Measurements from ENCODE around the gene COL15A1. TPM values are rescaled to one million over a fixed set of nuclear protein-coding genes. Genes with fewer than 3 reads are reported as not detected.

The COL15A1 gene
- total RNA-seq, 1 donor from 2014 or later, result 2.8 TPM

- DNase-seq (ENCODE audit: low read depth in 2 of 2), result no peak
Measured at GRCh38 chr9:98992107-98992884, 48.6 kb downstream of the COL15A1 start.

DNA sequence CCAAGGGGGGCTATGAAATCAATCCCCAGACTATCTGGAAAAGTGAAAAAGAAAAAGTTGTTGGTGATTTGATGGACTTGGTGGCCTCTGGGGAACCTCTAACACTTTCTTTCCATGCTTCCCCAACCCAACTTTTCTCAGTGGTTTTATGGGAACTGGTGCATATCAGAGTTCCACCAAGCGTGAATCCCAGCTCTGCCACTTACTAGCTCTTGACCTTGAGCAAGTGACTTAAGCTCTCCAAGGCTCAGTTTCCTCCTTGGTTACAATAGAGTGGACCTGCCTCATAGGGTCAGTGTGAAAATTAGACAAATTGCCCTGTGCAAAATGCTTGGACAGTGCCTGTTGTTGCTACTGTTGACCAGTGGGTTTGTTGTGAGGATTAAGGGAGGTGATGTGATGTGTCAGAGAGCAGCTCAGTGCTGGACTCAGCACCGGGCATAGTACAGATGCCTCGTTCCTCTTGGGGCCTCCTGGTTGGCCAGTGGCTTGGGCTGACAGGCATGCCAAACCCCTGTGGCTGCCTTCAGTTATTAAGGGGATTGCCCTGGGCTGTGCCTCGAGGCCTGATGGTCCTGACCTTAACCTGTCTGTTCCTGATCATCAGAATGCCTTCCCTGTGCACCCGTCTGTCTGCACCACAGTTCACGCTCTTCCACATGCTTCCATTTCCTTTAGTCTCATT is 49.3 kb downstream of the COL15A1 start:
- no peak for DNase-seq (ENCODE audit: low read depth in 2 of 2)

DNA sequence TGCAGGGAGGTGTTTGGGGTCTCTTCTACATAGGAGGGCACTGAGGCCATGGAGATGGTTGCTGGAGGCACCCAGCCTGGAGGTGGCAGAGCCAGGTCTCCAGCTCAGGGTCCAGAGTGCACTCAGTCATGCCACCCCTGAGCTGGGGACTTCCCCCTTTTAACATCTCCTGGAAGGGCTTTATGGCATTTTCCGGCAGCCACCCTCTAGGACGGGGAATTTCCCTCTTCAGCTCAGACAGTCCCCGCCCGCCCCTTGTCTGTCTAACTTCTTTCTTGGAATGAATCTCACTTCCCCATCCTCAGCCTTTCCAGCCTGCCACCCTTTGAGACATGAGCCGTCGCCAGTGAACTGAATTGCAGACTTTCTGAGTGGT is 49.9 kb downstream of the COL15A1 start:
- DNase-seq (ENCODE audit: low read depth in 2 of 2), result no peak

GRCh38 chr9:98994172-98995058 is 50.7 kb downstream of the COL15A1 start:
- no peak for DNase-seq (ENCODE audit: low read depth in 2 of 2)

- no peak for DNase-seq (ENCODE audit: low read depth in 2 of 2)
Measured at GRCh38 chr9:98995059-98995671, 51.5 kb downstream of the COL15A1 start.

- DNase-seq (ENCODE audit: low read depth in 2 of 2), result no peak
Measured at GRCh38 chr9:98995971-98996504, 52.3 kb downstream of the COL15A1 start.

DNA sequence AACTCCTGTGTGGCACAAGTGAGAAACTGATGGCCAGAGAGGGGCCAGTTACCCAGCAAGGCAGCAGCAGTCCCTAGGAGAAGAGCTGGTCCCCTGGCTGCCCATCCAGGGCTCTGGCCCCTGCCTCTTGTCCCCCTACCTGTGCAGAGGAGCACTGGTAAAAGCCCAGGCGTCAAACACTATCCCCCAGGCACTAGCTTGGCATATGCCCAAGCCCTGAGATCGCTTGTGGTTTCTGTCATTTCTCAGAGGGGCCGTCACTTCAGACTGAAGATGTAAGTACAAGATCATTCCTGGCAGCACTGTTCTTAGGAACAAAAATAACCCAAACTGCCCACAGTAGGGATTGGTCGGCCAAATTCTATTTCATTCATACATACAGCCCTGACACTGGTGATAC is 53.9 kb downstream of the COL15A1 start:
- no peak for DNase-seq (ENCODE audit: low read depth in 2 of 2)

DNA sequence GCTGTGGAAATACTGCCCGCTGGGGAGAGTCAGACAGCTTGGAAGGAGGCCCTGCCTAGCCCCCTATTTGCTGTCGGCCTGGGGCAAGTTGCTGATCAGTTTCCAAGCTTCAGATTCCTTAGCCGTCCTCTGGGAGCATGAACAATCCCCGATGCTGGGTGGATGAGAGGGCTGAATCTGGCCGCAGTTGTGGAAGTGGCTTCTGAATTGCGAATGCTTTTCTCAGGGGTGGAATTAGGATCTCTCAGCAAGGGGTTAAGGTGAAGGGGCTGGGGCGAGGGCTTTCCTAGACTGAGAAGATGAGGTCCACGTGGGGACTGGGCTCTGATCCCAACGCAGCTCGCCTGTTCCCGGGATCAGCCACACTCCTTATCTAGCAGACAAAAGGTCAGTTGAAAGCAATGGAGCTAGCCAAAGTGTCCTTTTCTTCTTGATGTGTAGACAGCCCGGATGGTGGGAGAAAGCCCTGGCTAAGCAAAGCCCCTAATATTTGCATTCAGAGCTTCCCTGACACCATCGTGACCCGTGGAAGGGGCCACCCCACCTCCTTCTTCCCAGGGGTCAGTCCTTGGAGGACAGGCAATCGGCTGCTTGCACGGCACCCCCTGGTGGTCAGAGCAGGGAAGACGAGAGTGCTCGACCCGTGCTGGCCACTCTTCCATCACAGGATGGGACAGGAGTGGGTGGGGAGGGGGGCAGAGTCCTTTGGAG is 54.9 kb downstream of the COL15A1 start:
- DNase-seq (ENCODE audit: low read depth in 2 of 2), result peak in 1 of 2 donors; percentile 59

- DNase-seq (ENCODE audit: low read depth in 2 of 2), result no peak
Measured at GRCh38 chr9:98999152-98999525, 55.4 kb downstream of the COL15A1 start.

DNA sequence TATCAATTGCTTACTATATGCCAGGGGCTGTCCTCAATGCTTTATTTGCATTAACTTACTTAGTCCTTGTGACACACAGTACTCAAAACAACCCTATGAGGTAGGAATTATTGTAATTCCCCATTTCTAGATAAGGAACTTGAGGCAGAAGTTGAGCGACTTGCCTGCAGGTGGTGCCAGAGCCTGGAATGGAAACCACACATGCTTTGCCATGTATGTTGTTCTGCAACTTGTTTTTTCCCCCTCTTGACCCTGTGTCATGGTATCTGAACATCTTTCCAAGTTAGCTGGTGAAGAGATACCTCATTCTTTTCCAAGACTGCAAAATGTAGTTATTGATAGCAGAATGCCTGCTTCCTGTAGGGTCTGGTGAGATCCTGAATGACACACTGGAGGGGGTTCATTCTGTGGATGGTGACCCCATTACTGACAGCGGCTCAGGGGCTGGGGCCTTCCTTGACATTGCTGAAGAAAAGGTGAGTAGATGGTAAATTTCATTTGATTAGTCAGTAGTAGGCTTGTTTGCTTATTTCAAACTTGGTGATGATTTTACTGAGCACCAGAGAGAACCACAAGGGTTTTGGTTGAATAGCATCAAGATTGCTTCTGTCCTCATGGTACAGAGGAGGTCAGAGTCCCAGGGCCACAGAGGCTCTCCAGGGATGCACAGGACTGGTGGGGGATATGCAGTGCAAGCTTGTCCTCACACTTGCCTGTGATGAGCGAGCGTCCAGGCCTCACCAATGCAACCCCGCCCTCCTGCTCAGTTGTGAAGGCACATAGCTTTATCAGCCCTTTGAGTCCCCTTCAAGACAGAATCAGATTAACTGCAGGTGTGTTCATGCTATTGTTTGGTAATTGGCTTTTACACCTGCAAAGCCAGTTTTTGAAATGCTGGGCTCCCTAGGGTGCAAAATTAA is 57.0 kb downstream of the COL15A1 start:
- DNase-seq (ENCODE audit: low read depth in 2 of 2), result peak; percentile 38 to 68

DNA sequence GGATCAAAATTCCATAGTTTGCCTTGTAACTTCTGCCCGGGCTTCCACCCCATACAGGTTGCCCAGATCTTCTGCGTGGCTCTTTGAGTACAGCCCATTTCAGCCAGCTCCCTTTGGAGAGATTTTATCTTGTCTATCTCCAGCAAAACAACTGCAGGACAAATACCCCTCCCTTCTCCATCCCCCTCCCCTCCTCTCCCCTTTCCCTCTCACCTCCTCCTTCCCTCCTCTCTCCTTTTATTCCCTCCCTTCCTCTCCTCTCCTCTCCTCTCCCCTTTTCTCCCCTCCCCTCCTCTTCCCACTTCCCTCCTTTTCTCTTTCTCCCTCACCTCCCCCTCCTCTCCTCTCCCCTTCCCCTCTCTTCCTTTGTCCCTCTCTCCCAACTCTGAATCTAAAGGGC is 58.2 kb downstream of the COL15A1 start:
- no peak for DNase-seq (ENCODE audit: low read depth in 2 of 2)

DNA sequence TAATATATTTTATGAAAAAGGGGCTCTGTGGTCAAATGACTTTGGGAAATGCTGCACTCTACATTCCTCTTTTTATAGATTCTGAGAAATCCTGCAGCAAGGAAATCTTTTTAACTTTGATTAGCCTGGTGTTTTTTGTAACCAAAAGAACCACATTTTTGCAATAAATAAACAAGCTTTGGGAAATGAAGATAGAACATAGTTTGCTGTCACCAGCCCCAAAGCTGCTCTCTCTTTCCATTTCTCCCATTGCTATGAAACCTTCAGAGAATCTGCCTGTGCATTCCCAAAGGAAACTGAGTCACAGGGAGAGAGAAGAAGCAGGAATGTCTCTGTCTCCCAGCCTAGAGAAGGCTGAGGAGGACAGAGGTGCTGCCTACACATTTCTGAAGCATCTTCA is 59.0 kb downstream of the COL15A1 start:
- no peak for DNase-seq (ENCODE audit: low read depth in 2 of 2)

- DNase-seq (ENCODE audit: low read depth in 2 of 2), result no peak
Measured at GRCh38 chr9:99003308-99003707, 59.6 kb downstream of the COL15A1 start.

- no peak for DNase-seq (ENCODE audit: low read depth in 2 of 2)
Measured at GRCh38 chr9:99004115-99004514, 60.4 kb downstream of the COL15A1 start.

DNA sequence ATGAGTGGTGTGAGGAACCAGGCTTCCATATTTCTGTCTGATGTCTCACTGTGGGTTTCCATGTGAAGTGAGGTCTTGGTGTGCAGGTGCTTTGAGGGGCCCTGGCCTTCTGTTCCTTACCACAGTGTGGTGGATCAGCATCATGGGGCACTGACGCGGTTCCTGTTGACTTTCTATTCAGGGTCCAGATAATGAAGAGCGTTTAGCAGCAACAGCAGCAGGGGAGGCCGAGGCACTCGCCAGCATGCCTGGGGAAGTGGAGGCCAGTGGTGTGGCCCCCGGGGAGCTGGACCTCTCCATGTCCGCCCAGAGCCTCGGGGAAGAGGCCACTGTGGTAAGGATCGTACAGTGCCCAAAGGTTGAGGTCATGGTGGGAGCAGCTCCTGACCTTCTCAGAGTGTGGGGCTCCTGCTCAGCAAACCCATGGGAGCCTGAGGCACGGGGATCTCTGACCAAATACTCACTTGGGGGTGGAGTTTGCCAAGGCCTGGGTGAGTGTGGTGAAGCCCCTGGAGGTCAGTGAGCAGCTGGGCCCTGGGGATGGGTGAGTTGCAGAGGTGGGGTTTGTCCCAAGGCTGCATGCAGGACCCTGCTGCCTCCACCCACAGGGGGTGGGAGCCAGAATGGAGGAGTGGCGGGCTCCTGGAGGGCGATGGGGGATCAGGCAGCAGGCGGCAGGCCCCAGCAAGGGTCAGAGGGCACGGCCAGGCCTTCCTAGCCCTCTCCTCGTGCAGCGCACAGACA is 61.2 kb downstream of the COL15A1 start:
- DNase-seq (ENCODE audit: low read depth in 2 of 2), result no peak

DNA sequence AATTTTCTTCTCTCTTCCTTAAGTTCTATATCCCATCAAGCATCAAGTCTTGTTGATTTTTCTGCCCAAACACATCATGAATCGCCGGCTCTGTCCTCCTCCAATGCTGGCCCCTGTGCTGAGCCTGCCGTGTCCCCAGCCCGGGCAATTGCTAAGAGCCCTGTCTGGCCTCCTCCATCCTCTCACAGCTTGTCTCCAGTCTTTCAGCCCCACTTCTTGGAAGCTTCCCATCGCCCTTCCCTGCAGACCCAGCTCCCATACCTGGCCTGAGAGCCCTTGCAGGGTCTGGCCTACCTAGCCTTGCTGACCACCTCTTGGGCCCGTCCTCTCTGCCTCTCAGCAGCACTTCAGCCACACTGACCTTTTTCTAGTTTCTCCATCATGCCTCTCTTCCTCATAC is 61.9 kb downstream of the COL15A1 start:
- DNase-seq (ENCODE audit: low read depth in 2 of 2), result no peak

DNA sequence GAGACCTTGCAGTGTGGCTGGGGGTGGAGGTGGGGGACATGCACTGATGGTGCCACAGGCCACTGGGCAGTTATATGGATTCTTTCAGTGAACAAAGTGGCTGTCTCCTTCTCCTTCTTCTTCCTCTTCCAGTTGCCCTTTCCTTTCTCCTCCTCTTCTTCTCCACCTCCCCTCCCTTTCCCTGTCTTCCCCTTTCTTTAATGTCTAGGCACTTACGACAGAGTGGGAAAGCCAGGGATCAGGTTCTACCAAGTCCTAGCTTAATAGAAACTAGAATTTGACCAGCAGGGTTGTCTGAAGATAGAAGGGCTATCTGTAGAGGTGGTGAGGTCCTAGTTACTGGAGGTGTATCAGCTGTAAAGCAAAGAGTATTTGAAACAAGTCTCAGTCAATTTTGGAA is 62.8 kb downstream of the COL15A1 start:
- no peak for DNase-seq (ENCODE audit: low read depth in 2 of 2)

DNA sequence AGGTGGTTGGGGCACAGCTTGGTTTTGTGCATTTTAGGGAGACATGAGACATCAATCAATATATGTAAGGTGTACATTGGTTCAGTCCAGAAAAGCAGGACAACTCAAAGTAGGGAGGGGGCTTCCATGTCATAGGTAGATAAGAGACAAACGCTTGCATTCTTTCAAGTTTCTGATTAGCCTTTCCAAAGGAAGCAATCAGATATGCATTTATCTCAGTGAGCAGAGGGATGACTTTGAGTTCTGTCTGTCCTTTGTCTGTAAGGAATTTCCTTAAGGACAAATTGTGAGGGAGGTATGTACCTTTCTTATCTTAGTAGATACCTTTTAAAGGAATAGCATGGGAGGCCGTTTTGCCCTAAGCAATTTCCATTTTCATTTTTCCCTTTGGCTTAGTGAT is 63.3 kb downstream of the COL15A1 start:
- no peak for DNase-seq (ENCODE audit: low read depth in 2 of 2)

GRCh38 chr9:99008203-99008602 is 64.5 kb downstream of the COL15A1 start:
- no peak for DNase-seq (ENCODE audit: low read depth in 2 of 2)

All from dermis microvascular lymphatic vessel endothelial cell (primary cell).